Tibial artery (tissue), 4 donors: ENCODE data around the gene CCIN.

Source experiments
- DNase-seq, 2 donors: peaks; one replicate each; pipeline ENCODE4 v3.0.0-alpha.2; 2019
- H3K27ac ChIP-seq, 2 donors: fragments of 200-600 bp; sonication (generic) in 1 of 2; 1 replicate in 1 of 2; 2 replicates in 1 of 2; pipeline ENCODE4 v1.5.1; 2018 to 2019; ENCODE audit warnings: mild to moderate bottlenecking in 1 of 2
- H3K27me3 ChIP-seq, 2 donors: fragments of 200-600 bp; sonication (generic) in 1 of 2; one replicate each; pipeline versions ENCODE4 v1.5.1 to v1.6.0; 2016 to 2019
- H3K36me3 ChIP-seq, 3 donors: fragments of 200-600 bp; sonication (generic) in 2 of 3; one replicate each; pipeline ENCODE4 v1.5.1; 2016 to 2019; ENCODE audit warnings: mild to moderate bottlenecking in 2 of 3
- H3K4me1 ChIP-seq, 4 donors: fragments of 200-600 bp; sonication (generic) in 2 of 4; 1 replicate in 3 of 4; 2 replicates in 1 of 4; pipeline ENCODE4 v1.5.1; 2016 to 2019
- H3K4me3 ChIP-seq, 2 donors: fragments of 200-600 bp; sonication (generic) in 1 of 2; 1 replicate in 1 of 2; 2 replicates in 1 of 2; pipeline ENCODE4 v1.5.1; 2018 to 2019; ENCODE audit warnings: mild to moderate bottlenecking in 2 of 2
- H3K9me3 ChIP-seq, 3 donors: fragments of 200-600 bp; sonication (generic) in 1 of 3; one replicate each; pipeline ENCODE4 v1.5.1; 2016 to 2019
- CTCF ChIP-seq, 2 experiments: fragments of 200-600 bp in 1 of 2; fragments of 450-650 bp in 1 of 2; IDR thresholded peaks; one replicate each; pipeline ENCODE4 v1.5.1; 2017 to 2019; ENCODE audit warnings: antibody characterized with exemption in 2 of 2, mild to moderate bottlenecking in 1 of 2, moderate library complexity in 1 of 2
- intact Hi-C: fragments of 100-400 bp; cut with DNase I; formaldehyde crosslinking; loops from one replicate; pipeline ENCODE4 v1.15.0; 2023; ENCODE audit warnings: low total_unique reads

Gene CCIN

GRCh38 chr9:36141761-36142160 lies 27.4 kb upstream of the CCIN start:
- no peak overlapping the region for H3K4me3 ChIP-seq
- peaks cover 0 to 63% (median 31%) of the 10 kb centered on the region in 4 donors for H3K4me1 ChIP-seq
- H3K27me3 ChIP-seq = no peaks in the 10 kb centered on the region
- H3K9me3 ChIP-seq = no peaks in the 10 kb centered on the region
- peak overlapping the region; percentile 88 to 94 for H3K27ac ChIP-seq
- no peak for DNase-seq
- TF ChIP-seq CTCF (IDR thresholded peaks at IDR 0.05) = no peak
- no peaks in the 10 kb centered on the region for H3K36me3 ChIP-seq
- intact Hi-C loops = loop anchor here (2.0 kb wide), 1 partner anchor 25 kb away; no protein-coding TSS in a partner anchor

- DNase-seq = no peak
- Histone ChIP-seq H3K27me3 (no peaks in the 10 kb centered on the region), H3K4me1 (peaks cover 0 to 63% (median 28%) of the 10 kb centered on the region in 4 donors), H3K4me3 (peak overlapping the region; percentile 36 to 43), H3K27ac (peak overlapping the region; percentile 88 to 94), H3K9me3 (no peaks in the 10 kb centered on the region), H3K36me3 (no peaks in the 10 kb centered on the region)
- intact Hi-C loops = no loop called here
- no peak for TF ChIP-seq CTCF (IDR thresholded peaks at IDR 0.05)
Observed at GRCh38 chr9:36142510-36143244, 26.5 kb upstream of the CCIN start.

- no peak for TF ChIP-seq CTCF (IDR thresholded peaks at IDR 0.05)
- DNase-seq = peak in 1 of 2 donors; percentile 74
- Histone ChIP-seq H3K27ac (peak overlapping the region; percentile 88 to 94), H3K4me1 (peaks cover 0 to 63% (median 32%) of the 10 kb centered on the region in 4 donors), H3K36me3 (no peaks in the 10 kb centered on the region), H3K27me3 (no peaks in the 10 kb centered on the region), H3K4me3 (peak overlapping the region; percentile 36 to 43), H3K9me3 (no peaks in the 10 kb centered on the region)
- intact Hi-C loops = no loop called here
Observed at GRCh38 chr9:36143245-36143641, 25.9 kb upstream of the CCIN start.

- no peak overlapping the region for H3K4me3 ChIP-seq
- no peaks in the 10 kb centered on the region for H3K27me3 ChIP-seq
- H3K4me1 ChIP-seq = peaks cover 0 to 65% (median 45%) of the 10 kb centered on the region in 4 donors
- H3K36me3 ChIP-seq = no peaks in the 10 kb centered on the region
- H3K27ac ChIP-seq = peak overlapping the region in 1 of 2 donors; percentile 19
- intact Hi-C loops = no loop called here
- no peaks in the 10 kb centered on the region for H3K9me3 ChIP-seq
- no peak for TF ChIP-seq CTCF (IDR thresholded peaks at IDR 0.05)
- no peak for DNase-seq
Observed at GRCh38 chr9:36144309-36145232, 24.6 kb upstream of the CCIN start.

- Histone ChIP-seq H3K4me1 (peaks cover 0 to 63% (median 44%) of the 10 kb centered on the region in 4 donors), H3K27ac (peak overlapping the region; percentile 79 to 80)
Observed at GRCh38 chr9:36145970-36146369, 23.2 kb upstream of the CCIN start.

More at GRCh38 chr9:36145970-36146369, 23.2 kb upstream of the CCIN start:
- DNase-seq = no peak
- intact Hi-C loops = no loop called here
- H3K36me3 ChIP-seq = peaks cover 0 to 8% (median 0%) of the 10 kb centered on the region in 3 donors
- no peak overlapping the region for H3K4me3 ChIP-seq
- no peaks in the 10 kb centered on the region for H3K9me3 ChIP-seq
- H3K27me3 ChIP-seq = no peaks in the 10 kb centered on the region
- TF ChIP-seq CTCF (IDR thresholded peaks at IDR 0.05) = no peak
